Uterus (tissue), 4 donors: ENCODE measurements around the gene ELMO1. TPM values are rescaled to one million over a fixed set of nuclear protein-coding genes. Genes with fewer than 3 reads are reported as not detected.

ENCODE experiments used
- DNase-seq, 2 donors: peaks; one replicate each; pipeline ENCODE4 v3.0.0-alpha.2; 2019 to 2020
- H3K27ac ChIP-seq, 2 donors: fragments of 200-600 bp; sonication (generic); 1 replicate in 1 of 2; 2 replicates in 1 of 2; pipeline ENCODE4 v1.5.1; 2016 to 2018
- H3K27me3 ChIP-seq, 2 donors: fragments of 200-600 bp; sonication (generic); one replicate each; pipeline ENCODE4 v1.5.1; 2018 to 2019; ENCODE audit warnings: control low read depth in 1 of 2
- H3K36me3 ChIP-seq, 2 donors: fragments of 200-600 bp; sonication (generic); one replicate each; pipeline ENCODE4 v1.5.1; 2019; ENCODE audit warnings: control low read depth in 1 of 2
- H3K4me1 ChIP-seq, 2 donors: fragments of 200-600 bp; sonication (generic); one replicate each; pipeline ENCODE4 v1.5.1; 2018 to 2019; ENCODE audit warnings: control low read depth in 1 of 2
- H3K4me3 ChIP-seq, 2 donors: fragments of 200-600 bp; sonication (generic); 1 replicate in 1 of 2; 2 replicates in 1 of 2; pipeline ENCODE4 v1.5.1; 2018 to 2019; ENCODE audit warnings: mild to moderate bottlenecking in 1 of 2
- H3K9me3 ChIP-seq, 2 donors: fragments of 200-600 bp; sonication (generic); one replicate each; pipeline ENCODE4 v1.5.1; 2019; ENCODE audit warnings: control low read depth in 1 of 2
- POLR2A ChIP-seq, 2 donors: fragments of 450-650 bp; IDR thresholded peaks; one replicate each; pipeline ENCODE4 v1.6.1; 2016; ENCODE audit warnings: antibody characterized with exemption in 2 of 2, mild to moderate bottlenecking in 1 of 2, moderate library complexity in 1 of 2
- intact Hi-C: fragments of 100-400 bp; cut with DNase I; formaldehyde crosslinking; loops from one replicate; pipeline ENCODE4 v1.15.1; 2023; ENCODE audit warnings: low total_unique reads
- total RNA-seq, 4 donors: library from RNA; depleted of rRNA in 3 of 4; stranded (reverse); fragments of >200 nt in 3 of 4; gene quantifications; one replicate each; pipeline versions ENCODE4 v1.1.0 to v1.2.4, GENCODE V29; 2014 to 2023
- TF ChIP-seq, protein P1 (sequence below), 4 experiments: fragments of 200-600 bp in 2 of 4; fragments of 450-650 bp in 2 of 4; sonication (generic) in 2 of 4; IDR thresholded peaks; one replicate each; pipeline ENCODE4 v1.5.1; 2016 to 2019; ENCODE audit warnings: antibody characterized with exemption in 4 of 4, mild to moderate bottlenecking in 2 of 4, moderate library complexity in 1 of 4
- donor health status: DM: yes; HTN: yes; CAD: no.

The ELMO1 gene
- total RNA-seq, 4 donors from 2014 or later, result 37.9 to 64.7 (median 55.5) TPM

DNA sequence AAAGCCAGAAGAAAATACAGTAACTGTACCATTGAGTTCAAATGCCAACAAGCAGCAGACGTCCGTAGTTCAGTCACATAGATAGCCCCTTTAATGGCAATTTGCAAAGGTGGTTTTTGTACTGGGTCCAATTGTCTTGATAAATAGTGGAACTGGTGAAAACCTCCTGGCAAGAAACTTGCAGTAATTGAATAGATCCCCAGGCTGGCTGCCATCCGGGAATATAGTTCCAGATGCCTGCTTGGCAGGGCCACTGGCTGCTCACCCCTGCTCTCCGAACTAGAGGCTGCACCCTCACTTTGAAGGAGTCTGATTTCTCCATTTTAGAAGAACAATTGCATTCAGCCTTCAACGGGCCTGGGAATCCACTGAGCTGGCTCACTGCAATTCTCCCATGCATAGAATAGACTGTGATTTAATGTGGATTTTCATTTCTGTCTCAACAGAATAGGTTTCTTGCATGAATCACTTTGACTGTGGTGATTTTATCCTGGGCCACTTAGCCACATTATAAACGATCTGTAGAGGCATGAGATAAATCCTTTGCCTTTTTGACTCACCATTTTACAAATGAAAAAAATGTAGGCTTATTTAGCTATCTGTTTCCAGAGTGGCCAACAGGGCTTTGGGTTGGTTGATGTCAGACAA lies 35.9 kb upstream of the ELMO1 start:
- no peaks in the 10 kb centered on the region for H3K9me3 ChIP-seq
- no peaks in the 10 kb centered on the region for H3K36me3 ChIP-seq
- H3K4me1 ChIP-seq, result no peaks in the 10 kb centered on the region
- intact Hi-C loops, result no loop called here
- no peak for DNase-seq
- H3K27ac ChIP-seq, result no peak overlapping the region
- no peak overlapping the region for H3K4me3 ChIP-seq
- no peaks in the 10 kb centered on the region for H3K27me3 ChIP-seq
- TF ChIP-seq POLR2A (IDR thresholded peaks at IDR 0.05), result no peak
- TF ChIP-seq, protein P1, sequence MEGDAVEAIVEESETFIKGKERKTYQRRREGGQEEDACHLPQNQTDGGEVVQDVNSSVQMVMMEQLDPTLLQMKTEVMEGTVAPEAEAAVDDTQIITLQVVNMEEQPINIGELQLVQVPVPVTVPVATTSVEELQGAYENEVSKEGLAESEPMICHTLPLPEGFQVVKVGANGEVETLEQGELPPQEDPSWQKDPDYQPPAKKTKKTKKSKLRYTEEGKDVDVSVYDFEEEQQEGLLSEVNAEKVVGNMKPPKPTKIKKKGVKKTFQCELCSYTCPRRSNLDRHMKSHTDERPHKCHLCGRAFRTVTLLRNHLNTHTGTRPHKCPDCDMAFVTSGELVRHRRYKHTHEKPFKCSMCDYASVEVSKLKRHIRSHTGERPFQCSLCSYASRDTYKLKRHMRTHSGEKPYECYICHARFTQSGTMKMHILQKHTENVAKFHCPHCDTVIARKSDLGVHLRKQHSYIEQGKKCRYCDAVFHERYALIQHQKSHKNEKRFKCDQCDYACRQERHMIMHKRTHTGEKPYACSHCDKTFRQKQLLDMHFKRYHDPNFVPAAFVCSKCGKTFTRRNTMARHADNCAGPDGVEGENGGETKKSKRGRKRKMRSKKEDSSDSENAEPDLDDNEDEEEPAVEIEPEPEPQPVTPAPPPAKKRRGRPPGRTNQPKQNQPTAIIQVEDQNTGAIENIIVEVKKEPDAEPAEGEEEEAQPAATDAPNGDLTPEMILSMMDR (IDR thresholded peaks at IDR 0.05), result no peak

DNA sequence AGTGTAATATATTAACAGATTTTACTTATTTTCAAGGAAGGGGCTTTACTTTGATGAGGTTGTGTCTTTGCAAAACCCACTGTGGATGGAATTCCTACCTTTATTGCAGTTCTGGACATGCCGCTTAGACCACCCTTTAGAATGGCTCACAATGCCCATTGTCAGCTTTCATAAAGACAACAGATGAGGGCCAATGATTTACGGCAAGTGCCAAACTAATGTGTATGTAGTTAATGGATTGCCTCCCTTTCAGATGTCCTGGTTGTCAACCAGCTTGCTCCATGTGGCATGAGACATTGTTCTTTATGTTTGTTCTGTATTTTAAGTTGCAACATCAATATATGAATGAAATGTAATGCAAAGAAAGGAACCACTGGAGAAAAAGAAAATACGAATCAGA lies 35.0 kb upstream of the ELMO1 start:
- H3K4me1 ChIP-seq, result no peaks in the 10 kb centered on the region
- no peaks in the 10 kb centered on the region for H3K27me3 ChIP-seq
- intact Hi-C loops, result no loop called here
- no peaks in the 10 kb centered on the region for H3K9me3 ChIP-seq
- H3K36me3 ChIP-seq, result no peaks in the 10 kb centered on the region
- DNase-seq, result no peak
- H3K4me3 ChIP-seq, result no peak overlapping the region
- no peak for TF ChIP-seq POLR2A (IDR thresholded peaks at IDR 0.05)
- TF ChIP-seq, protein P1 (IDR thresholded peaks at IDR 0.05), result no peak
- H3K27ac ChIP-seq, result no peak overlapping the region

DNA sequence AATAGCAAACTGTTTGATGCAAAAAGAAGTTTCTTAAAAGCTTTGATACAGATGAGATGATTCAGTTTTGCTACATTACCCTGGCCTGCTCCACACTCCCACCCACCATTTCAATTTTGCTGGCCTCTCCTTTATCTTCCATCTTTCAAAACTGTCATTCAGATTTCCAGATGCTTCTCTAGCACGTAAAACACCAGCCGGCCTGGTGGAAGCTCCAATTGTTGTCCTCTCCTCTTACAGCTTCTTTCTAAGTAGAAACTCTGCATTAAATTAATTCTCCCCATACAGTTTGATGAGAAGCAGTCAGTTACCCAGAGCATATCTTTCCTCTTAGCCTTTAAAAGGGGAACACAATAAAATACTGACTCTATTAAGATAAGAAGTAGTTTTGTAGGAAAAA lies 34.3 kb upstream of the ELMO1 start:
- H3K4me1 ChIP-seq, result no peaks in the 10 kb centered on the region
- H3K27ac ChIP-seq, result no peak overlapping the region
- H3K9me3 ChIP-seq, result no peaks in the 10 kb centered on the region
- H3K4me3 ChIP-seq, result no peak overlapping the region
- TF ChIP-seq, protein P1 (IDR thresholded peaks at IDR 0.05), result no peak
- TF ChIP-seq POLR2A (IDR thresholded peaks at IDR 0.05), result no peak
- no peaks in the 10 kb centered on the region for H3K36me3 ChIP-seq
- intact Hi-C loops, result no loop called here
- no peak for DNase-seq
- H3K27me3 ChIP-seq, result no peaks in the 10 kb centered on the region

DNA sequence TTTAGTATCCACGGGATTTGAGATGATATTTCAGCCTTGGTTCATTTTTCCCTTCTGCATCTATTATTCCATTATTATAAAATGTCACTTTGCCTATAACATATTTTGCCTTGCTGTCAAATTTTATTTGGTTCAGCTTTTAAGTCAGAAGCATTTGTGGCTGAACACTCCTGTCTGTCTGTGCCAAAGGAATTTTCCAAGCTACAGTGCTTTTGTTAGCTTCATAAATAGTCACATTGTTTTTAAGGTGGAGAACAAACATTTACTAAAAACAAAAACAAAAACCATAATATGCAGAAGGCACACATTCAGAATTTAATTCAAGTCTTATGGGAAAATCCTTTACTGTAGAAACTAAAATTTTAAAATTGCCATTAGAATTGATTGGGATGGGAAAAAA lies 33.8 kb upstream of the ELMO1 start:
- H3K4me3 ChIP-seq, result no peak overlapping the region
- no peaks in the 10 kb centered on the region for H3K36me3 ChIP-seq
- intact Hi-C loops, result no loop called here
- no peak for DNase-seq
- TF ChIP-seq POLR2A (IDR thresholded peaks at IDR 0.05), result no peak
- H3K27ac ChIP-seq, result no peak overlapping the region
- H3K27me3 ChIP-seq, result no peaks in the 10 kb centered on the region
- no peaks in the 10 kb centered on the region for H3K4me1 ChIP-seq
- no peaks in the 10 kb centered on the region for H3K9me3 ChIP-seq

DNA sequence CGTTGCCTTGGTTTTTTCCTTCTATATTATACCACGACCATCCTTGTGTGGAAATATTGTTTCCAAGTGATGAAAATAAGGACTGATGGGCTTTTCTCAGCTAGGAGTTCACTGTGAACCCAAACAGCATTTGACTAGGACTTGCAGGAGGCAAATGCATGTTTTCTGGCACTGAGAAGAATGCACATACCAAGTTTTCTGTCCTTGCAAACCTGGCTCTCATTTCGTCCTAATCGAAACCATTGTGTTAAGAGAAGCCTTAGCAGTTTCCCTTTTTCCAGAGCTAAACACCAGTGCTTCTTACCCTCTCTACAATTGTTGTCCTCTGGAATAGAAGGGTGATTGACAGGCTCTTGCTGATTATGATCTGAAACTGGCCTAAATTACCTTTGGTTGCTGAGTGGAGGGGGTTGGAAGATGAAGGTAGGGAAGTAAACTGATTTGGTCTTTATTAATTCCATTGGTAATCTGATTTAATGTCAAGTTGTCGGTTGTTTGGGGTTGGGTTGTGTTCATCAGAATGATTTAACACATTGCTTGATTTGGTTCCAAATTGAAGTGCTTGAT lies 33.1 kb upstream of the ELMO1 start:
- no peak overlapping the region for H3K27ac ChIP-seq
- no peak for DNase-seq
- no peaks in the 10 kb centered on the region for H3K9me3 ChIP-seq
- H3K4me1 ChIP-seq, result no peaks in the 10 kb centered on the region
- no peak overlapping the region for H3K4me3 ChIP-seq
- intact Hi-C loops, result no loop called here
- no peaks in the 10 kb centered on the region for H3K36me3 ChIP-seq
- H3K27me3 ChIP-seq, result no peaks in the 10 kb centered on the region
- TF ChIP-seq POLR2A (IDR thresholded peaks at IDR 0.05), result no peak
- TF ChIP-seq, protein P1 (IDR thresholded peaks at IDR 0.05), result no peak
